Astrocyte of the cerebellum (primary cell): Measurements from ENCODE around the gene C19orf25.

Experiments used
- DNase-seq: peaks from one replicate; pipeline ENCODE4 v3.0.0-alpha.2; 2011; ENCODE audit warnings: low read depth
- H3K4me3 ChIP-seq: 2 replicates; pipeline ENCODE4 v1.5.1; 2011; ENCODE audit warnings: mild to moderate bottlenecking, low read depth, low read length, moderate library complexity
- CTCF ChIP-seq: IDR thresholded peaks from 2 replicates; pipeline ENCODE4 v1.5.1; 2012; ENCODE audit warnings: low read length, low read depth, moderate library complexity, mild to moderate bottlenecking; ENCODE audit errors: missing control alignments
- in situ Hi-C: cut with HindIII; loops from 2 replicates; pipeline ENCODE4 v1.10.0; 2017; ENCODE audit warnings: low sequenced_read_pairs

Gene C19orf25

DNA sequence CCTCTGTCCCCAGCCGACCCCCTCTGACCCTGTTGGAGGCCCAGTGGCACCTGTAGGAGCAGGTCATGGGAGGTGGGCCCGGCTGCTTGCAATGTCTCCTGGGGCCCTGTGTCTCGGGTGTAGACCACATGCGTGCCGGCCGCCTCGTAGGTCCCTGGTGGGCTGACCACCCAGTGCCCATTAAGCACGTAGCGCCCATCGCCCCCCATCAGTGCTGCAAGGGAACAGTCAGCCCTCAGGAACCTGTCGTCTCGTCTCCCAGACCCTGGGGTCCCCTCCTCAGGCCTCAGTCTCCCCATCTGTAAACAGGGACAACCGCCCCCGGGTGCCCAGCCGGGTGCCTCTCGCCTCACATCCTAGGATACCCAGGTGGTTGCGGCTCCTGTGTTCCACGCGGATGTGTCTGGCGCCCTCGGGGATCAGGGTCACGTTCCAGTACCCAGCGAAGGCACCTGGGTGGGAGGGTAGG, 28.2 kb upstream of the C19orf25 start:
- DNase-seq, result no peak
- no peak overlapping the region for H3K4me3 ChIP-seq
- TF ChIP-seq CTCF, result no peak
- in situ Hi-C loops, result no loop called here

- in situ Hi-C loops, result no loop called here
- TF ChIP-seq CTCF, result no peak
- no peak overlapping the region for H3K4me3 ChIP-seq
- no peak for DNase-seq
These were observed 27.2 kb upstream of the C19orf25 start for GRCh38 chr19:1505991-1506881.

DNA sequence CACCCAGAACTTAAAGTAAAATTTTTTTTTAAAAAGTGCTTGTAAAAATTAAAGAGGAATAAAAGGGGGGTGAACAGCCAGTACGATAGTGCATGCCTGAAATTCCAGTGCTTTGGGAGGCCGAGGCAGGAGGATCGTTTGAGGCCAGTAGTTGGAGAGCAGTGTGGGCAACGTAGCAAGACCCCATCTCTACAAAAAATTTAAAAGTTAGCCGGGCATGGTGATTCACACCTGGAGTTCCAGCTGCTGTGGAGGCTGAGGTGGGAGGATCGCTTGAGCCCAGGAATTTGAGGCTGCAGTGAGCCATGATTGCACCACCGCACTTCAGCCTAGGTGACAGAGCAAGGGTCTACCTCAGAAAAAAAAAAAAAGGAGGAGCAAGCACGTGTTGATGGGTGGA, 26.0 kb upstream of the C19orf25 start:
- no peak for TF ChIP-seq CTCF
- H3K4me3 ChIP-seq, result no peak overlapping the region
- no peak for DNase-seq
- in situ Hi-C loops, result no loop called here

- TF ChIP-seq CTCF, result no peak
- DNase-seq, result no peak
- in situ Hi-C loops, result no loop called here
- H3K4me3 ChIP-seq, result no peak overlapping the region
These were observed 25.1 kb upstream of the C19orf25 start for GRCh38 chr19:1503925-1504773.

DNA sequence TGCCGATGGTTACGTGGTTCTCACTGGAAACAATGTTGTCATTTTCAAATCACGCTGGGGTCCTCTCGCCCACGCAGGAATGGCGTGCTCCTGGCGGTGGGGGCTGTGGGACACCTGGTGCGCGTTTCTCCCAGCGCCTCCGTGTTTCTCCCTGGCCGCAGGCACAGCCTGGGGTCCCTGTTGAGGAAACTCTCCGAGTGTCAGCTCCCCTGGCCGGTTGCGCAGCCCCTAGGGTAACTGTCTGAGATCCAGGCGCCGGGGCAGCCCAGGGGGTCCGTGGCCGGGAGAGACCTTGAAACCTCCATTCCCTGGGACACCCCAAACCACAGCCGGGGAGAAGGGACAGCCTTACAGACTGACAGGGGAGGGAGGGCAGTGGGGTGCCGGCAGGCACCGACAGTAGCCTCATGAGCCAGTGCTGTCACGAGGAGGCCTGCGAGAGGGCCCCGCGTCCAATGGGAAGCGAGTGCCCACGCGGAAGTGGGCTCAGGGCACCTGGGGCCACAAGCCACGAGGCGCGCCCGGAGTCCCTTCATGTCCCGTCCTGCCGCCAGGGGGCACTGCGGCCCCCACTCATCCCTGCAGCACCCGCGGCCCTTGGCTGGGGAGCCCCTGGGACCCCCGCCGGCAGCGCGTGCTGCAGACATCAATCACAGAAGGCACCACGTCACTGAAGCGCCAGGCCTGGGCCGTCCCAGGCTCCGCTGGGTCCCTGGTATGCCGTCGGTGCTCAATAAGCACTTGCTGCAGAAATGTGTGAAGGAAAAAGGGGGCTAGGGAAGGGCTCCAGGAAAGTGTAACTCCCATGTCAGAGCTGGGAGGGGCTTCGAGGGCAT, 24.3 kb upstream of the C19orf25 start:
- H3K4me3 ChIP-seq, result no peak overlapping the region
- in situ Hi-C loops, result no loop called here
- peak; percentile 61 for TF ChIP-seq CTCF
- no peak for DNase-seq

DNA sequence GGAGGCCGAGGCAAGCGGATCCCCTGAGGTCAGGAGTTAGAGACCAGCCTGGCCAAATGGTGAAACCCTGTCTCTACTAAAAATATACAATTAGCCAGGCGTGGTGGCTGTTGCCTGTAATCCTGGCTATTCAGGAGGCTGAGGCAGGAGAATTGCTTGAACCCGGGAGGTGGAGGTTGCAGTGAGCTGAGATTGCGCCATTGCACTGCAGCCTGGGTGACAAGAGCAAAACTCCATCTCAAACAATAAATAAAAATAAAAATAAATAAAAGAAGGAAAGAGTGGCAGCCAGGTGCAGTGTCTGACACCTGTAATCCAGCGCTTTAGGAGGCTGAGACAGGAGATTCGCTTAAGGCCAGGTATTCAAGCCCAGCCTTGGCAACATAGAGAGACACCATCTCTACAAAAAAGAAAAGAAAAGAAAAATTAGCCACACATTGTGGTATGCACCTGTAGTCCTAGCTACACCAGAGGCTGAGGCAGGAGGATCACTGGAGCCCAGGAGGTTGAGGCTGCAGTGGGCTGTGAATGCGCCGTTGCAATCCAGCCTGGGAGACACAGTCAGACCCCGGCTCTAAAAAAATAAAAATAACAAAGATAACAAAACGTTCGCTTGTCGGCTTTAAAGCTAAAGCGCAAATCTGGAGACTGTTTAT, 23.5 kb upstream of the C19orf25 start:
- H3K4me3 ChIP-seq, result no peak overlapping the region
- no peak for DNase-seq
- in situ Hi-C loops, result no loop called here
- no peak for TF ChIP-seq CTCF
